Measurements from ENCODE around the gene TCEA2. TPM values are rescaled to one million over a fixed set of nuclear protein-coding genes. Genes with fewer than 3 reads are reported as not detected.
A peak's percentile ranks its signal among the peaks of the same experiment; 100 is the strongest.

The TCEA2 gene
- total and polyA plus RNA-seq, 2 of the 13 experiments (the other 11 are each of a cell fraction or from before 2014, with no cell fraction given) = 28.1 to 33.7 TPM

DNA sequence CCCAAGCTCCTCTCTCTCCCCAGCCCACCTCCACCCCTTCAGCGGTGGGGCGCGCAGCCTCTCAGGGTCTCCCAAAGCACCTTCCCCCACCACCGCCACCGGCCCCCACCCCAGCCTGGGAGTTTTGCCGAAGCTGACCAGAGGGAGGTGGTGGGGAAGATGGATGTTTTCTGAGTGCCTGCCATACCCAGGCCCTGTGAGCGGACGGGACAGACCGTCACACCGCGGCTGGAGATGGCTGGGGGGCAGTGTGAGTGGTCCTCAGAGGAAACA is 21.3 kb upstream of the TCEA2 start:
- peak overlapping the region; percentile 94 for H3K4me2 ChIP-seq (ENCODE audit: low read depth, low read length)
- peak overlapping the region; percentile 45 for H3K27ac ChIP-seq (ENCODE audit: extremely low read length, insufficient read depth, low read length)
- ChIA-PET POLR2A (interaction anchor here (3.6 to 10.1 kb wide), 4 partner anchors 12 to 62 kb away, joined by 32 to 252 read pairs (median 40); partner anchors contain the start of genes PRPF6, SAMD10, SOX18 and TCEA2), CTCF (ENCODE audit: low intra/inter-chr PET ratio, low total read pairs) (no interaction called here)
- peak; percentile 14 for ATAC-seq
- H3K9me3 ChIP-seq (ENCODE audit: low read length) = no peaks in the 10 kb centered on the region
- no peaks in the 10 kb centered on the region for H3K36me3 ChIP-seq (replicated peaks in 1 of 2; ENCODE audit: control insufficient read depth in 1 of 2, insufficient read depth in 2 of 2, low read length in 2 of 2)
- BruUV-seq (replicated peaks) = no TSS peak
- no peaks in the 10 kb centered on the region for H4K20me1 ChIP-seq (ENCODE audit: insufficient read depth, low read length)
- FAIRE-seq = peak; percentile 46
- peaks cover 11% of the 10 kb centered on the region for H3K79me2 ChIP-seq (ENCODE audit: insufficient read depth, low read length)
- no peak for DNase-seq (ENCODE audit: low spot score)
- peaks cover 77% of the 10 kb centered on the region for H3K4me1 ChIP-seq (ENCODE audit: insufficient read depth, low read length)
- WGBS (ENCODE audit: low lambda C conversion rate) = 2% methylated on average over 11 of the region's 11 CpGs
- H2AFZ ChIP-seq (ENCODE audit: low read length) = no peak overlapping the region
- intact Hi-C loops (cut with micrococcal nuclease; ENCODE audit: unreplicated experiment) (no loop called here), in situ Hi-C loops (cut with HindIII; ENCODE audit: extremely low pct_ligation_motif_present, low pct_unique_long_range_greater_than_20kb) (no loop called here)
- no peaks in the 10 kb centered on the region for H3K27me3 ChIP-seq (ENCODE audit: control insufficient read depth in 1 of 2, insufficient read depth in 2 of 2, low read length in 2 of 2)
- H3K9ac ChIP-seq (ENCODE audit: insufficient read depth, low read depth, low read length) = peak overlapping the region; percentile 86
- peak overlapping the region; percentile 70 to 89 (median 89) for H3K4me3 ChIP-seq (replicated peaks in 1 of 3; ENCODE audit: insufficient read depth in 1 of 3, low read depth in 2 of 3, low read length in 3 of 3)
- TF ChIP-seq, protein P1, sequence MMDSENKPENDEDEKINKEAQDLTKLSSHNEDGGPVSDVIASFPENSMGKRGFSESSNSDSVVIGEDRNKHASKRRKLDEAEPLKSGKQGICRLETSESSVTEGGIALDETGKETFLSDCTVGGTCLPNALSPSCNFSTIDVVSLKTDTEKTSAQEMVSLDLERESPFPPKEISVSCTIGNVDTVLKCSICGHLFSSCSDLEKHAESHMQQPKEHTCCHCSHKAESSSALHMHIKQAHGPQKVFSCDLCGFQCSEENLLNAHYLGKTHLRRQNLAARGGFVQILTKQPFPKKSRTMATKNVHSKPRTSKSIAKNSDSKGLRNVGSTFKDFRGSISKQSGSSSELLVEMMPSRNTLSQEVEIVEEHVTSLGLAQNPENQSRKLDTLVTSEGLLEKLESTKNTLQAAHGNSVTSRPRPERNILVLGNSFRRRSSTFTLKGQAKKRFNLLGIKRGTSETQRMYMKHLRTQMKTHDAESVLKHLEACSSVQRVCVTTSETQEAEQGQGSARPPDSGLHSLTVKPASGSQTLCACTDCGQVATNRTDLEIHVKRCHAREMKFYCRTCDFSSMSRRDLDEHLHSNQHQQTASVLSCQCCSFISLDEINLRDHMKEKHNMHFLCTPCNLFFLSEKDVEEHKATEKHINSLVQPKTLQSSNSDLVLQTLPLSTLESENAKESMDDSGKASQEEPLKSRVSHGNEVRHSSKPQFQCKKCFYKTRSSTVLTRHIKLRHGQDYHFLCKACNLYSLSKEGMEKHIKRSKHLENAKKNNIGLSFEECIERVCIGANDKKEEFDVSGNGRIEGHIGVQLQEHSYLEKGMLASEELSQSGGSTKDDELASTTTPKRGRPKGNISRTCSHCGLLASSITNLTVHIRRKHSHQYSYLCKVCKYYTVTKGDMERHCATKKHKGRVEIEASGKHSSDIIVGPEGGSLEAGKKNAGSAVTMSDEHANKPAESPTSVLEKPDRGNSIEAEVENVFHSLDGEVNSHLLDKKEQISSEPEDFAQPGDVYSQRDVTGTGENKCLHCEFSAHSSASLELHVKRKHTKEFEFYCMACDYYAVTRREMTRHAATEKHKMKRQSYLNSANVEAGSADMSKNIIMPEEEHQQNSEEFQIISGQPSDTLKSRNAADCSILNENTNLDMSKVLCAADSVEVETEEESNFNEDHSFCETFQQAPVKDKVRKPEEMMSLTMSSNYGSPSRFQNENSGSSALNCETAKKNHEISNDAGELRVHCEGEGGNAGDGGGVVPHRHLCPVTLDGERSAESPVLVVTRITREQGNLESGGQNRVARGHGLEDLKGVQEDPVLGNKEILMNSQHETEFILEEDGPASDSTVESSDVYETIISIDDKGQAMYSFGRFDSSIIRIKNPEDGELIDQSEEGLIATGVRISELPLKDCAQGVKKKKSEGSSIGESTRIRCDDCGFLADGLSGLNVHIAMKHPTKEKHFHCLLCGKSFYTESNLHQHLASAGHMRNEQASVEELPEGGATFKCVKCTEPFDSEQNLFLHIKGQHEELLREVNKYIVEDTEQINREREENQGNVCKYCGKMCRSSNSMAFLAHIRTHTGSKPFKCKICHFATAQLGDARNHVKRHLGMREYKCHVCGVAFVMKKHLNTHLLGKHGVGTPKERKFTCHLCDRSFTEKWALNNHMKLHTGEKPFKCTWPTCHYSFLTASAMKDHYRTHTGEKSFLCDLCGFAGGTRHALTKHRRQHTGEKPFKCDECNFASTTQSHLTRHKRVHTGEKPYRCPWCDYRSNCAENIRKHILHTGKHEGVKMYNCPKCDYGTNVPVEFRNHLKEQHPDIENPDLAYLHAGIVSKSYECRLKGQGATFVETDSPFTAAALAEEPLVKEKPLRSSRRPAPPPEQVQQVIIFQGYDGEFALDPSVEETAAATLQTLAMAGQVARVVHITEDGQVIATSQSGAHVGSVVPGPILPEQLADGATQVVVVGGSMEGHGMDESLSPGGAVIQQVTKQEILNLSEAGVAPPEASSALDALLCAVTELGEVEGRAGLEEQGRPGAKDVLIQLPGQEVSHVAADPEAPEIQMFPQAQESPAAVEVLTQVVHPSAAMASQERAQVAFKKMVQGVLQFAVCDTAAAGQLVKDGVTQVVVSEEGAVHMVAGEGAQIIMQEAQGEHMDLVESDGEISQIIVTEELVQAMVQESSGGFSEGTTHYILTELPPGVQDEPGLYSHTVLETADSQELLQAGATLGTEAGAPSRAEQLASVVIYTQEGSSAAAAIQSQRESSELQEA (CRISPR knock-in tag; IDR thresholded peaks at IDR 0.05; ENCODE audit: not compliant biosample characterization) = no peak
- no peak for TF ChIP-seq ZZZ3 (CRISPR knock-in tag; IDR thresholded peaks at IDR 0.05; ENCODE audit: borderline replicate concordance)
- TF ChIP-seq, protein P2, sequence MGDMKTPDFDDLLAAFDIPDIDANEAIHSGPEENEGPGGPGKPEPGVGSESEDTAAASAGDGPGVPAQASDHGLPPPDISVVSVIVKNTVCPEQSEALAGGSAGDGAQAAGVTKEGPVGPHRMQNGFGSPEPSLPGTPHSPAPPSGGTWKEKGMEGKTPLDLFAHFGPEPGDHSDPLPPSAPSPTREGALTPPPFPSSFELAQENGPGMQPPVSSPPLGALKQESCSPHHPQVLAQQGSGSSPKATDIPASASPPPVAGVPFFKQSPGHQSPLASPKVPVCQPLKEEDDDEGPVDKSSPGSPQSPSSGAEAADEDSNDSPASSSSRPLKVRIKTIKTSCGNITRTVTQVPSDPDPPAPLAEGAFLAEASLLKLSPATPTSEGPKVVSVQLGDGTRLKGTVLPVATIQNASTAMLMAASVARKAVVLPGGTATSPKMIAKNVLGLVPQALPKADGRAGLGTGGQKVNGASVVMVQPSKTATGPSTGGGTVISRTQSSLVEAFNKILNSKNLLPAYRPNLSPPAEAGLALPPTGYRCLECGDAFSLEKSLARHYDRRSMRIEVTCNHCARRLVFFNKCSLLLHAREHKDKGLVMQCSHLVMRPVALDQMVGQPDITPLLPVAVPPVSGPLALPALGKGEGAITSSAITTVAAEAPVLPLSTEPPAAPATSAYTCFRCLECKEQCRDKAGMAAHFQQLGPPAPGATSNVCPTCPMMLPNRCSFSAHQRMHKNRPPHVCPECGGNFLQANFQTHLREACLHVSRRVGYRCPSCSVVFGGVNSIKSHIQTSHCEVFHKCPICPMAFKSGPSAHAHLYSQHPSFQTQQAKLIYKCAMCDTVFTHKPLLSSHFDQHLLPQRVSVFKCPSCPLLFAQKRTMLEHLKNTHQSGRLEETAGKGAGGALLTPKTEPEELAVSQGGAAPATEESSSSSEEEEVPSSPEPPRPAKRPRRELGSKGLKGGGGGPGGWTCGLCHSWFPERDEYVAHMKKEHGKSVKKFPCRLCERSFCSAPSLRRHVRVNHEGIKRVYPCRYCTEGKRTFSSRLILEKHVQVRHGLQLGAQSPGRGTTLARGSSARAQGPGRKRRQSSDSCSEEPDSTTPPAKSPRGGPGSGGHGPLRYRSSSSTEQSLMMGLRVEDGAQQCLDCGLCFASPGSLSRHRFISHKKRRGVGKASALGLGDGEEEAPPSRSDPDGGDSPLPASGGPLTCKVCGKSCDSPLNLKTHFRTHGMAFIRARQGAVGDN (CRISPR knock-in tag; IDR thresholded peaks at IDR 0.05) = 0 out of 2 replicates have a peak, but pooled peaks have one; percentile 22
- TF ChIP-seq ZNF430 (CRISPR knock-in tag; IDR thresholded peaks at IDR 0.05) = peak; percentile 10; the same call in 1 of the 2 replicates
- 0 out of 2 replicates have a peak, but pooled peaks have one; percentile 6 for TF ChIP-seq ZNF343 (CRISPR knock-in tag; IDR thresholded peaks at IDR 0.05)
- TF ChIP-seq, protein P3, sequence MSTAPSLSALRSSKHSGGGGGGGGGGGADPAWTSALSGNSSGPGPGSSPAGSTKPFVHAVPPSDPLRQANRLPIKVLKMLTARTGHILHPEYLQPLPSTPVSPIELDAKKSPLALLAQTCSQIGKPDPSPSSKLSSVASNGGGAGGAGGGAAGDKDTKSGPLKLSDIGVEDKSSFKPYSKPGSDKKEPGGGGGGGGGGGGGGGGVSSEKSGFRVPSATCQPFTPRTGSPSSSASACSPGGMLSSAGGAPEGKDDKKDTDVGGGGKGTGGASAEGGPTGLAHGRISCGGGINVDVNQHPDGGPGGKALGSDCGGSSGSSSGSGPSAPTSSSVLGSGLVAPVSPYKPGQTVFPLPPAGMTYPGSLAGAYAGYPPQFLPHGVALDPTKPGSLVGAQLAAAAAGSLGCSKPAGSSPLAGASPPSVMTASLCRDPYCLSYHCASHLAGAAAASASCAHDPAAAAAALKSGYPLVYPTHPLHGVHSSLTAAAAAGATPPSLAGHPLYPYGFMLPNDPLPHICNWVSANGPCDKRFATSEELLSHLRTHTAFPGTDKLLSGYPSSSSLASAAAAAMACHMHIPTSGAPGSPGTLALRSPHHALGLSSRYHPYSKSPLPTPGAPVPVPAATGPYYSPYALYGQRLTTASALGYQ (CRISPR knock-in tag; IDR thresholded peaks at IDR 0.05) = peak; percentile 5; the same call in 1 of the 2 replicates
- TF ChIP-seq ZNF460 (CRISPR knock-in tag; IDR thresholded peaks at IDR 0.05; ENCODE audit: borderline replicate concordance) = no peak
- TF ChIP-seq DMAP1 (CRISPR knock-in tag; IDR thresholded peaks at IDR 0.05) = peak; percentile 8; the same call in 1 of the 2 replicates
- TF ChIP-seq KDM4B (CRISPR knock-in tag; IDR thresholded peaks at IDR 0.05) = no peak
- TF ChIP-seq CCDC6 (CRISPR knock-in tag; IDR thresholded peaks at IDR 0.05) = no peak
